Osteoblast (primary cell): Measurements from ENCODE around the gene SHROOM2. TPM values are rescaled to one million over a fixed set of nuclear protein-coding genes. Genes with fewer than 3 reads are reported as not detected.

Source experiments
- DNase-seq: peaks from one replicate; pipeline ENCODE4 v3.0.0; 2011; ENCODE audit warnings: low spot score, mixed read lengths; ENCODE audit not compliant: insufficient read length; ENCODE audit errors: missing footprints
- H2AFZ ChIP-seq: 2 replicates; pipeline ENCODE4 v1.6.0; 2011; ENCODE audit warnings: mild to moderate bottlenecking, low read length
- H3K27ac ChIP-seq: 2 replicates; pipeline ENCODE4 v1.5.1; 2011; ENCODE audit warnings: mild to moderate bottlenecking, low read depth, low read length, moderate library complexity
- H3K27me3 ChIP-seq: 2 replicates; pipeline ENCODE4 v1.6.0; 2012; ENCODE audit warnings: mild to moderate bottlenecking, control low read depth, inconsistent platforms, low read length, moderate library complexity; ENCODE audit not compliant: insufficient read depth
- H3K36me3 ChIP-seq: 2 replicates; pipeline ENCODE4 v1.5.1; 2011; ENCODE audit warnings: mild to moderate bottlenecking, low read length, control low read depth, moderate library complexity; ENCODE audit not compliant: insufficient read depth
- H3K4me1 ChIP-seq: 2 replicates; pipeline ENCODE4 v1.5.1; 2011; ENCODE audit warnings: mild to moderate bottlenecking, low read length, control low read depth, moderate library complexity; ENCODE audit not compliant: insufficient read depth
- H3K4me2 ChIP-seq: 2 replicates; pipeline ENCODE4 v1.6.0; 2011; ENCODE audit warnings: mild to moderate bottlenecking, low read length; ENCODE audit not compliant: insufficient read depth
- H3K4me3 ChIP-seq: fragments of 200-600 bp; sonication (generic); 3 replicates; pipeline ENCODE4 v1.5.1; 2012; ENCODE audit warnings: mild to moderate bottlenecking, low read length, inconsistent platforms; ENCODE audit not compliant: insufficient read depth
- H3K79me2 ChIP-seq: 2 replicates; pipeline ENCODE4 v1.6.0; 2012; ENCODE audit warnings: mild to moderate bottlenecking, low read length, control low read depth, inconsistent platforms; ENCODE audit not compliant: insufficient read depth
- H3K9me3 ChIP-seq: 2 replicates; pipeline ENCODE4 v1.5.1; 2011; ENCODE audit warnings: low read depth, low read length, control low read depth
- H4K20me1 ChIP-seq: 2 replicates; pipeline ENCODE4 v1.6.0; 2012; ENCODE audit warnings: mild to moderate bottlenecking, low read length, control low read depth; ENCODE audit not compliant: insufficient read depth
- total RNA-seq: library from RNA; depleted of rRNA; stranded (reverse); fragments of >200 nt; gene quantifications from 2 replicates; pipeline ENCODE4 v1.2.3, GENCODE V29; 2012
- TF ChIP-seq, protein P1 (sequence below): IDR thresholded peaks from 2 replicates; pipeline ENCODE4 v1.5.1; 2011; ENCODE audit warnings: mild to moderate bottlenecking, low read depth, low read length, moderate library complexity; ENCODE audit errors: extremely low read depth

Gene SHROOM2
- total RNA-seq, 1 donor = 8.0 TPM

DNA sequence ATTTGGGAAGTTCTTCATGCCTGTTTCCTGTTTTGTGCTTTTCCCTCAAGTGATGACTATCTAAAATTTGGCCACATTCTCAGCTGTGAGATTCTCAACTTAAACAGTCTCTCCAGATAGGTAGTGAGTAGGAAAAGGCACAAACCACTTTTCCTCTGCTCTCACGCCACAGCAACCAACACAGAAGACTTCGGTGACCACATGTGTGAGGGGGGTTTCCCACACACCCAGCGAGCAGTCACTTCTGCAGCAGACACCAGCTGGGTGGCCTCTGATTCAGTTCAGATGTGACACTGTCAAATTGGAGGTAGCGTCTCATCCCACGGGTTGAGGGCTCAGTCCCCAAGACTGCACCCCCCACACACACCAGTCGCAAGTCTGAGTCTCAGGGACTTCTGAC lies 155.9 kb downstream of the SHROOM2 start:
- no peak for DNase-seq
- Histone ChIP-seq H3K79me2 (no peaks in the 10 kb centered on the region), H3K36me3 (peaks cover 18% of the 10 kb centered on the region), H2AFZ (no peak overlapping the region), H3K4me3 (no peak overlapping the region), H4K20me1 (peaks cover 5% of the 10 kb centered on the region), H3K4me1 (no peaks in the 10 kb centered on the region), H3K27me3 (no peaks in the 10 kb centered on the region), H3K27ac (no peak overlapping the region), H3K9me3 (no peaks in the 10 kb centered on the region), H3K4me2 (no peak overlapping the region)
- TF ChIP-seq, protein P1, sequence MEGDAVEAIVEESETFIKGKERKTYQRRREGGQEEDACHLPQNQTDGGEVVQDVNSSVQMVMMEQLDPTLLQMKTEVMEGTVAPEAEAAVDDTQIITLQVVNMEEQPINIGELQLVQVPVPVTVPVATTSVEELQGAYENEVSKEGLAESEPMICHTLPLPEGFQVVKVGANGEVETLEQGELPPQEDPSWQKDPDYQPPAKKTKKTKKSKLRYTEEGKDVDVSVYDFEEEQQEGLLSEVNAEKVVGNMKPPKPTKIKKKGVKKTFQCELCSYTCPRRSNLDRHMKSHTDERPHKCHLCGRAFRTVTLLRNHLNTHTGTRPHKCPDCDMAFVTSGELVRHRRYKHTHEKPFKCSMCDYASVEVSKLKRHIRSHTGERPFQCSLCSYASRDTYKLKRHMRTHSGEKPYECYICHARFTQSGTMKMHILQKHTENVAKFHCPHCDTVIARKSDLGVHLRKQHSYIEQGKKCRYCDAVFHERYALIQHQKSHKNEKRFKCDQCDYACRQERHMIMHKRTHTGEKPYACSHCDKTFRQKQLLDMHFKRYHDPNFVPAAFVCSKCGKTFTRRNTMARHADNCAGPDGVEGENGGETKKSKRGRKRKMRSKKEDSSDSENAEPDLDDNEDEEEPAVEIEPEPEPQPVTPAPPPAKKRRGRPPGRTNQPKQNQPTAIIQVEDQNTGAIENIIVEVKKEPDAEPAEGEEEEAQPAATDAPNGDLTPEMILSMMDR = no peak

DNA sequence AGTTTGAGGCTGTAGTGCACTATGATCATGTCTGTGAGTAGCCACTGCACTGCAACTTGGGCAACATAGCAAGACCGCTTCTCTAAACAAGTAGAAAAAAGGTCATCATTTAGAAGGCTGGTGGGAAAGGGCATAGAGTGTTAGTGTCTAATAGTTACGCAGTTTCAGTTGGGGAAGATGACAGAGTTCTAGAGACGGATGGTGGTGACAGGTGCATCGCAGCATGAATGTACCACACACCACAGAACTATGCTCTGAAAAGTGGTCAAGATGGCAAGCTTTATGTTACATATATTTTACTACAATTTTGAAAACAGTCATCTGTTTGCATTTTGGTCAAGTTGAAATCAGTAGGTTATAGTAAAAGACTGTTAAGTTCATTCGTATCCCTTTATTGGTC lies 157.2 kb downstream of the SHROOM2 start:
- H3K36me3 ChIP-seq = peaks cover 18% of the 10 kb centered on the region
- H3K27me3 ChIP-seq = no peaks in the 10 kb centered on the region
- no peak overlapping the region for H2AFZ ChIP-seq
- H3K27ac ChIP-seq = no peak overlapping the region
- no peak overlapping the region for H3K4me3 ChIP-seq
- no peak for DNase-seq
- H3K4me1 ChIP-seq = peaks cover 6% of the 10 kb centered on the region
- peaks cover 5% of the 10 kb centered on the region for H4K20me1 ChIP-seq
- H3K9me3 ChIP-seq = no peaks in the 10 kb centered on the region
- no peak overlapping the region for H3K4me2 ChIP-seq
- TF ChIP-seq, protein P1 = no peak
- H3K79me2 ChIP-seq = no peaks in the 10 kb centered on the region

DNA sequence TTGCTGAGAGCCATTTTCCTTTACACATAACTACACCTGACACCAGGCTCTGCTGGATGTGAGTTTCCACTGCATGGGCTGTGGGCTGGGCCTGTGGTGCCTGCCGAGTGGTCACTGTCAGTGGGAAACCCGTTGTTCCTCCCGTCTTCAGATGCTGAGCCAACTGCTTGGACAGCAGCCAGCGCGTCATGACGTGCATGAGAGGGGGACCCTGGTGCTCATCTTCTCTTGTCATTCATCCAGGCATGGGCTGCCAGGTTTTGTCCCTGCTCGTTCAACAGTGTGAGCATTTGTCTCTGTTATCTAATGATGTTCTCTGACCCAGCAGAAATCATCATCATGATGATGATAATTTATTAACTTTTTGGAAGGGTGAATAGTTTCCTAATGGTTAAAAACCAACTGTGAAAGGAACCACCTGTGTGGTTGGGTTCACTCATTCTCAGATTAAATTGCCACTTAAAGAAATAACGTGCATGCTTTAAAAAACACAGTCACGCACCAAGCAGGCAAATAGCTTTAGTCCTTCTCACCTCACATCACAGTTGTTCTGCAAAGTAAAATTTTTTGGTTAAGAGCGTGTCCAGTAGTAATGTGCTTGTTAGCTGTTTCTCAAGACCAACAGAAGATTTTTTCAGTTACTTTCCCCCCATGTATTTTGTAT lies 161.0 kb downstream of the SHROOM2 start:
- no peak for DNase-seq
- no peak overlapping the region for H3K27ac ChIP-seq
- H3K9me3 ChIP-seq = peaks cover 3% of the 10 kb centered on the region
- H3K36me3 ChIP-seq = peaks cover 11% of the 10 kb centered on the region
- TF ChIP-seq, protein P1 = no peak
- no peak overlapping the region for H3K4me3 ChIP-seq
- H3K79me2 ChIP-seq = no peaks in the 10 kb centered on the region
- H4K20me1 ChIP-seq = no peaks in the 10 kb centered on the region
- H3K27me3 ChIP-seq = no peaks in the 10 kb centered on the region
- no peak overlapping the region for H3K4me2 ChIP-seq
- H2AFZ ChIP-seq = no peak overlapping the region
- peaks cover 13% of the 10 kb centered on the region for H3K4me1 ChIP-seq

DNA sequence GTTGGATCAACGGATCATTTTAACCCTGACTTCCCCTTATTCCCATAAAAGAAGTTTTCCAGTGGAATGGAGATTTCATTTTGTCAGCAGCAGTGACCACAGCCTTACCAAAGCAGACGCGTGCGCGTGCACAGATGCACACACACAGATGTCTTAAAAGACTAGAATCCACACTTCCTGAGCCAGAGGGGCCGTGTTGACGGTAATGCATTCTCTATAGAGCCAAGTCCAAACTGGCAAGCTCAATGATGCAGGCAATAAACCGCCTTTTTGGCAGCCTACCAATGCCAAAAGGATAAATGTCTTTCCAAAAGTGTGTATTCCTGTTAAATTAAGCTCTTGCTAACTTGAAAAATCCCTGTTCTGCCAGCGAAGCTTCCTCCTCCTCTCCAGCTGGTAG lies 162.2 kb downstream of the SHROOM2 start:
- Histone ChIP-seq H3K4me1 (peaks cover 13% of the 10 kb centered on the region), H3K27me3 (no peaks in the 10 kb centered on the region), H3K27ac (peak overlapping the region; percentile 30), H3K9me3 (peaks cover 5% of the 10 kb centered on the region), H4K20me1 (no peaks in the 10 kb centered on the region), H3K79me2 (no peaks in the 10 kb centered on the region), H3K4me2 (peak overlapping the region; percentile 6), H3K4me3 (no peak overlapping the region), H2AFZ (no peak overlapping the region), H3K36me3 (peaks cover 11% of the 10 kb centered on the region)
- no peak for DNase-seq
- TF ChIP-seq, protein P1 = no peak
